ENCODE measurements around the gene MOAP1. TPM values are rescaled to one million over a fixed set of nuclear protein-coding genes. Genes with fewer than 3 reads are reported as not detected.
A peak's percentile ranks its signal among the peaks of the same experiment; 100 is the strongest.
"Not testable (repeated sequence)": the region's sequence is repeated elsewhere in the genome, so short reads cannot be mapped to it uniquely, and the experiment has no call there.

The MOAP1 gene
- 13.7 and 19.7 TPM in 2 replicates for total RNA-seq

GRCh38 chr14:93184391-93185348, at the start of gene MOAP1, which contains the start of gene LYSET:
TSS of gene MOAP1 (minus strand) at chr14:93184897. CDS start at chr14:93184242, 655 bp downstream.
TSS of gene LYSET (plus strand) at chr14:93185317. CDS start at chr14:93185406, 89 bp downstream.
- peak within 1 kb of the TSS; percentile 98 for H3K4me3 ChIP-seq (ENCODE audit: low read depth, low read length)
- DNase-seq (ENCODE audit: low read depth) = no peak

GRCh38 chr14:93233078-93233477, 48.4 kb upstream of the MOAP1 start:
- DNase-seq (ENCODE audit: low read depth); H3K4me3 ChIP-seq (ENCODE audit: low read depth, low read length): not testable (repeated sequence)

More at GRCh38 chr14:93184391-93185348, at the start of gene MOAP1, which contains the start of gene LYSET:
- TF ChIP-seq CTCF (conservative IDR thresholded peaks at IDR 0.05; ENCODE audit: low read depth, low read length) = peak; percentile 14

- DNase-seq (ENCODE audit: low read depth) = no peak
- no peak overlapping the region for H3K4me3 ChIP-seq (ENCODE audit: low read depth, low read length)
- TF ChIP-seq CTCF (conservative IDR thresholded peaks at IDR 0.05; ENCODE audit: low read depth, low read length) = no peak
Measured at GRCh38 chr14:93232159-93232558, 47.5 kb upstream of the MOAP1 start.

- TF ChIP-seq CTCF (conservative IDR thresholded peaks at IDR 0.05; ENCODE audit: low read depth, low read length) = no peak
- no peak for DNase-seq (ENCODE audit: low read depth)
- H3K4me3 ChIP-seq (ENCODE audit: low read depth, low read length) = peak overlapping the region; percentile 61
Measured at GRCh38 chr14:93231129-93231979, 46.7 kb upstream of the MOAP1 start.

- no peak overlapping the region for H3K4me3 ChIP-seq (ENCODE audit: low read depth, low read length)
- DNase-seq (ENCODE audit: low read depth) = no peak
- no peak for TF ChIP-seq CTCF (conservative IDR thresholded peaks at IDR 0.05; ENCODE audit: low read depth, low read length)
Measured at GRCh38 chr14:93230539-93230938, 45.8 kb upstream of the MOAP1 start.

- DNase-seq (ENCODE audit: low read depth) = no peak
- H3K4me3 ChIP-seq (ENCODE audit: low read depth, low read length) = no peak overlapping the region
- no peak for TF ChIP-seq CTCF (conservative IDR thresholded peaks at IDR 0.05; ENCODE audit: low read depth, low read length)
Measured at GRCh38 chr14:93228550-93228949, 43.9 kb upstream of the MOAP1 start.

GRCh38 chr14:93223565-93223964, 38.9 kb upstream of the MOAP1 start:
- no peak for DNase-seq (ENCODE audit: low read depth)
- H3K4me3 ChIP-seq (ENCODE audit: low read depth, low read length) = no peak overlapping the region
- TF ChIP-seq CTCF (conservative IDR thresholded peaks at IDR 0.05; ENCODE audit: low read depth, low read length) = no peak

All from epithelial cell of proximal tubule (primary cell).